HepG2 (cell line): ENCODE measurements around the gene MLX. TPM values are rescaled to one million over a fixed set of nuclear protein-coding genes. Genes with fewer than 3 reads are reported as not detected.
A peak's percentile ranks its signal among the peaks of the same experiment; 100 is the strongest.

Source experiments
- ATAC-seq: fragments of 200-7000 bp; cut with Tn5 transposase; 3 replicates; pipeline ENCODE4 v1.9.1; 2020; ENCODE audit warnings: mild to moderate bottlenecking, moderate library complexity
- BruUV-seq: library from RNA; stranded (reverse); fragments of 400-500 nt; replicated peaks from 2 replicates; lab custom pipeline; 2021; lab: Mats Ljungman, UMichigan
- CTCF ChIA-PET: fragments of 300-600 bp; formaldehyde crosslinking; extraction: SDS; loops from one replicate; lab custom pipeline; 2021; ENCODE audit warnings: low total read pairs, inconsistent platforms, low intra/inter-chr PET ratio; lab: Yijun Ruan, JAX
- POLR2A ChIA-PET: fragments of 350-600 bp; sonication (Branson Sonifier 250); formaldehyde crosslinking; loops from one replicate; lab custom pipeline; 2020; ENCODE audit warnings: antibody characterized with exemption, inconsistent platforms; lab: Yijun Ruan, JAX
- DNase-seq: peaks from one replicate; pipeline ENCODE4 v3.0.0-alpha.2; 2015; ENCODE audit warnings: low spot score
- FAIRE-seq: peaks from 3 replicates; lab custom pipeline; 2011; peaks lifted over from hg19 to GRCh38; lab: Jason Lieb, UNC
- H2AFZ ChIP-seq: one replicate; pipeline ENCODE4 v1.6.1; 2011; ENCODE audit warnings: low read length, inconsistent platforms
- H3K27ac ChIP-seq: fragments of 300-600 bp; 3 replicates; pipeline ENCODE4 v1.8.0; 2011; ENCODE audit warnings: mixed run types, mild to moderate bottlenecking, mixed read lengths, low read length, inconsistent platforms; ENCODE audit not compliant: insufficient read depth; ENCODE audit errors: extremely low read length
- H3K27me3 ChIP-seq, 2 experiments: fragments of 200-600 bp in 1 of 2; 2 replicates in 1 of 2; 3 replicates in 1 of 2; pipeline versions ENCODE4 v1.6.0 to v1.8.0; 2011; ENCODE audit warnings: low read length in 2 of 2, mild to moderate bottlenecking in 2 of 2, moderate library complexity in 2 of 2, inconsistent platforms in 1 of 2; ENCODE audit not compliant: insufficient read depth in 2 of 2, control insufficient read depth in 1 of 2
- H3K36me3 ChIP-seq, 2 experiments: fragments of 200-600 bp in 1 of 2; replicated peaks in 1 of 2; 2 replicates in 1 of 2; 3 replicates in 1 of 2; pipeline versions ENCODE4 v1.5.1 to v1.8.0; 2011; ENCODE audit warnings: low read length in 2 of 2, inconsistent platforms in 1 of 2; ENCODE audit not compliant: insufficient read depth in 2 of 2, control insufficient read depth in 1 of 2
- H3K4me1 ChIP-seq: 2 replicates; pipeline ENCODE4 v1.5.1; 2012; ENCODE audit warnings: low read length, inconsistent platforms; ENCODE audit not compliant: insufficient read depth
- H3K4me2 ChIP-seq: 2 replicates; pipeline ENCODE4 v1.6.0; 2011; ENCODE audit warnings: low read depth, low read length, inconsistent platforms
- H3K4me3 ChIP-seq, 3 experiments: fragments of 200-600 bp in 1 of 3; sonication (generic), shearing (Covaris generic) in 1 of 3; replicated peaks in 1 of 3; 2 replicates each; pipeline ENCODE4 v1.5.1; 2011 to 2016; ENCODE audit warnings: low read length in 3 of 3, inconsistent platforms in 2 of 3, low read depth in 2 of 3, mild to moderate bottlenecking in 2 of 3, control low read depth in 1 of 3, mixed read lengths in 1 of 3; ENCODE audit not compliant: insufficient read depth in 1 of 3
- H3K79me2 ChIP-seq: one replicate; pipeline ENCODE4 v1.6.1; 2011; ENCODE audit warnings: low read length, inconsistent platforms; ENCODE audit not compliant: insufficient read depth
- H3K9ac ChIP-seq: 2 replicates; pipeline ENCODE4 v1.6.0; 2011; ENCODE audit warnings: mild to moderate bottlenecking, low read depth, low read length, inconsistent platforms; ENCODE audit not compliant: insufficient read depth
- H3K9me3 ChIP-seq: 2 replicates; pipeline ENCODE4 v1.5.1; 2012; ENCODE audit warnings: mild to moderate bottlenecking, low read length
- H4K20me1 ChIP-seq: 2 replicates; pipeline ENCODE4 v1.6.0; 2011; ENCODE audit warnings: inconsistent platforms, mild to moderate bottlenecking, low read length, moderate library complexity; ENCODE audit not compliant: insufficient read depth
- ARID4A ChIP-seq: sonication (generic); formaldehyde crosslinking; IDR thresholded peaks from 2 replicates; pipeline ENCODE4 v1.5.0; 2020; ENCODE audit warnings: mild to moderate bottlenecking, missing genetic modification reagents, borderline replicate concordance
- CBX5 ChIP-seq: sonication (generic); formaldehyde crosslinking; IDR thresholded peaks from 2 replicates; pipeline ENCODE4 v1.4.0; 2020; ENCODE audit warnings: missing genetic modification reagents, borderline replicate concordance
- FUBP1 ChIP-seq: sonication (generic); formaldehyde crosslinking; IDR thresholded peaks from 2 replicates; pipeline ENCODE4 v1.5.1; 2020; ENCODE audit warnings: missing genetic modification reagents, mild to moderate bottlenecking, borderline replicate concordance
- GABPA ChIP-seq, 2 experiments: IDR thresholded peaks; 2 replicates each; pipeline ENCODE4 v1.6.1; 2011 to 2016; ENCODE audit warnings: low read depth in 2 of 2, low read length in 1 of 2, missing biosample characterization in 1 of 2, missing genetic modification characterization in 1 of 2
- POLR2G ChIP-seq: fragments of 200-400 bp; formaldehyde crosslinking; IDR thresholded peaks from 2 replicates; pipeline ENCODE4 v1.6.1; 2018; ENCODE audit warnings: mild to moderate bottlenecking, low read depth, low read length, moderate library complexity
- SOX5 ChIP-seq: IDR thresholded peaks from 2 replicates; pipeline ENCODE4 v1.6.1; 2016; ENCODE audit warnings: borderline replicate concordance
- THAP7 ChIP-seq: sonication (generic); formaldehyde crosslinking; IDR thresholded peaks from 2 replicates; pipeline ENCODE4 v1.8.1; 2023; ENCODE audit warnings: mild to moderate bottlenecking, missing genetic modification reagents
- ZFP36L2 ChIP-seq: sonication (generic); formaldehyde crosslinking; IDR thresholded peaks from 2 replicates; pipeline ENCODE4 v1.4.0; 2020; ENCODE audit warnings: missing genetic modification reagents
- ZNF232 ChIP-seq: sonication (generic); formaldehyde crosslinking; IDR thresholded peaks from 2 replicates; pipeline ENCODE4 v1.4.0; 2020; ENCODE audit warnings: missing genetic modification reagents, borderline replicate concordance
- ZNF530 ChIP-seq: sonication (generic); formaldehyde crosslinking; IDR thresholded peaks from 2 replicates; pipeline ENCODE4 v1.5.0; 2020; ENCODE audit warnings: low read depth, mild to moderate bottlenecking, missing genetic modification reagents
- ZNF605 ChIP-seq: sonication (generic); formaldehyde crosslinking; IDR thresholded peaks from 2 replicates; pipeline ENCODE4 v1.8.0; 2022; ENCODE audit warnings: mild to moderate bottlenecking, missing genetic modification reagents
- ZNF782 ChIP-seq: sonication (generic); formaldehyde crosslinking; IDR thresholded peaks from 2 replicates; pipeline ENCODE4 v1.4.0; 2020; ENCODE audit warnings: missing genetic modification reagents, mild to moderate bottlenecking, borderline replicate concordance
- WGBS: methylation state at CpG from one replicate; pipeline ENCODE4 v1.1.6; 2017; ENCODE audit warnings: low lambda C conversion rate; 5-methylcytosine and 5-hydroxymethylcytosine counted together
- in situ Hi-C: cut with HindIII; loops from 2 replicates; pipeline ENCODE4 v1.10.0; 2017; ENCODE audit warnings: low pct_unique_long_range_greater_than_20kb; ENCODE audit not compliant: extremely low pct_ligation_motif_present
- intact Hi-C: fragments of 100-400 bp; cut with micrococcal nuclease; formaldehyde crosslinking; loops from one replicate; pipeline ENCODE4 v1.10.0; 2022; ENCODE audit not compliant: unreplicated experiment
- polyA plus RNA-seq, 8 experiments: library from polyadenylated mRNA; depleted of rRNA in 3 of 8; stranded (reverse) in 7 of 8; unstranded in 1 of 8; fragments of >200 nt; fragmentation: Illumina TruSeq in 4 of 8; extraction: Trizol in 4 of 8; gene quantifications; 2 replicates each; pipeline versions ENCODE4 v1.2.1 to v1.2.3, GENCODE V29; 2011 to 2016; ENCODE audit warnings: low read depth in 4 of 8, missing spikeins in 1 of 8, mixed read lengths in 1 of 8; ENCODE audit not compliant: insufficient read depth in 1 of 8
- total RNA-seq, 5 experiments: library from RNA; depleted of rRNA; stranded (reverse); fragments of >200 nt; fragmentation: Illumina TruSeq; extraction: Trizol; gene quantifications; 2 replicates each; pipeline ENCODE4 v1.2.3, GENCODE V29; 2016; ENCODE audit warnings: low read depth in 1 of 5

Gene MLX
- total and polyA plus RNA-seq, 2 of the 13 experiments (the other 11 are each of a cell fraction or from before 2014, with no cell fraction given): 38.9 to 74.4 TPM

GRCh38 chr17:42609814-42610801 lies 43.2 kb downstream of the MLX start (continued):
- 0 out of 2 replicates have a peak, but pooled peaks have one; percentile 10 for TF ChIP-seq FUBP1

- no peak overlapping the region for H3K9ac ChIP-seq
- in situ Hi-C loops (no loop called here), intact Hi-C loops (no loop called here)
- TSS peak; percentile 25 for BruUV-seq
- FAIRE-seq (no peak), ATAC-seq (no peak), DNase-seq (no peak)
- no peaks in the 10 kb centered on the region; the same call in 1 of the 2 replicates for H4K20me1 ChIP-seq
- H3K9me3 ChIP-seq: no peaks in the 10 kb centered on the region
- no peak overlapping the region for H2AFZ ChIP-seq
- H3K4me3 ChIP-seq: no peak overlapping the region
- ChIA-PET CTCF (no interaction called here), POLR2A (no interaction called here)
- peaks cover 28 to 38% of the 10 kb centered on the region in 2 experiments for H3K36me3 ChIP-seq
- 96% methylated on average over 4 of the region's 4 CpGs for WGBS
- H3K27me3 ChIP-seq: no peaks in the 10 kb centered on the region; a peak in 1 of 5 replicates
- H3K27ac ChIP-seq: no peak overlapping the region
- peaks cover 32% of the 10 kb centered on the region for H3K4me1 ChIP-seq
- no peak overlapping the region for H3K4me2 ChIP-seq
- peaks cover 27% of the 10 kb centered on the region for H3K79me2 ChIP-seq
- no peak for TF ChIP-seq GABPA (IDR thresholded peaks at IDR 0.05; ENCODE audit: low read depth, low read length)
- no peak for TF ChIP-seq GABPA (CRISPR knock-in tag; IDR thresholded peaks at IDR 0.05; ENCODE audit: low read depth)
- no peak for TF ChIP-seq ARID4A (CRISPR knock-in tag)
- 0 out of 2 replicates have a peak, but pooled peaks have one; percentile 9 for TF ChIP-seq CBX5 (CRISPR knock-in tag)
- no peak for TF ChIP-seq ZFP36L2 (CRISPR knock-in tag)
- TF ChIP-seq POLR2G: peak; percentile 35
- TF ChIP-seq ZNF782 (CRISPR knock-in tag): no peak
- TF ChIP-seq THAP7: no peak
- TF ChIP-seq ZNF605 (CRISPR knock-in tag): 0 out of 2 replicates have a peak, but pooled peaks have one; percentile 22
- no peak for TF ChIP-seq SOX5 (CRISPR knock-in tag)
- no peak for TF ChIP-seq ZNF232
- TF ChIP-seq ZNF530 (CRISPR knock-in tag): no peak
Measured at GRCh38 chr17:42612013-42612412, 45.1 kb downstream of the MLX start.
